Measurements from ENCODE around the gene LDLRAD3.

DNA sequence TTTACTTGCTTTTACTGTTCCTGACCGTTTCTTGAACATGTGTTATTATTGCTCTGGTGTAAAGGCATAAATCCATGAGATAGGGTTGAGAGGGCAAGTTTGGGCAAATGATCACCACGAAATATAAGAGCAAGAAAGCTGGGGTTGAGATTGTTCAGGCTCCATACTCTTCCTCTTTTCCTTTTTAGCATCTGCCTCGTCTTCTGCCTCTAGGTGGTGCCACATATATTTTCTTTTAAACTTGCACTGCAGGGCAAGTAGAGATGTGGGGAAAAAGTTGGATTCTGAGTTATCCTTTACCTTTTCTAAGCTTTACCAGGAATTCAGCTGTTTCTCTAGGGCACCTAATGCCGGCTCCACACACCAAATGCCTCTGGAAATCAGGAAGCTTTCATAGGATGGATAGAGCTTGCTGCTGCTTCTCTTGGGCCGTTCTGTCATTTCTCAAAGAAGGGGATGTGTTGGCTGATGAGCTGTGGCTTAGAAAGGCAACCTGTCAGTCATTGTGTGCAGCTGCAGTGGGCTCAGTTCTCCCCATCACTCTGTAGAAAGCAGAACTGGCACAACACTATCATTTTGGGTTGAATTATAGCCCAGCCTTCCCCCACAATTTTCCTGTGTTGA lies 98.2 kb downstream of the LDLRAD3 start:
- TF ChIP-seq POLR2A (IDR thresholded peaks at IDR 0.05; ENCODE audit: low read length), result no peak
- TF ChIP-seq GATA1 (IDR thresholded peaks at IDR 0.05; ENCODE audit: low read depth, low read length), result no peak

All from erythroblast (primary cell).